Esophagus squamous epithelium (tissue), 5 donors: Measurements from ENCODE around the gene CCDC88C. TPM values are rescaled to one million over a fixed set of nuclear protein-coding genes. Genes with fewer than 3 reads are reported as not detected.

ENCODE experiments used
- DNase-seq: peaks from one replicate; lab custom pipeline; 2025; lab: John Stamatoyannopoulos, UW
- H3K27ac ChIP-seq, 4 donors: fragments of 200-600 bp; sonication (generic); one replicate each; pipeline ENCODE4 v1.5.1; 2016 to 2019; ENCODE audit warnings: mild to moderate bottlenecking in 1 of 4
- H3K27me3 ChIP-seq, 4 donors: fragments of 200-600 bp; sonication (generic); 1 replicate in 3 of 4; 2 replicates in 1 of 4; pipeline versions ENCODE4 v1.5.1 to v1.6.0; 2017 to 2021; ENCODE audit warnings: antibody characterized with exemption in 1 of 4
- H3K36me3 ChIP-seq, 3 donors: fragments of 200-600 bp; sonication (generic); one replicate each; pipeline ENCODE4 v1.5.1; 2016 to 2019
- H3K4me1 ChIP-seq, 3 donors: fragments of 200-600 bp; sonication (generic); one replicate each; pipeline ENCODE4 v1.5.1; 2017 to 2019
- H3K4me3 ChIP-seq, 4 donors: fragments of 200-600 bp; sonication (generic); 1 replicate in 3 of 4; 2 replicates in 1 of 4; pipeline ENCODE4 v1.5.1; 2016 to 2019; ENCODE audit warnings: mild to moderate bottlenecking in 2 of 4, moderate library complexity in 1 of 4
- H3K9me3 ChIP-seq, 3 donors: fragments of 200-600 bp; sonication (generic); one replicate each; pipeline ENCODE4 v1.5.1; 2016 to 2019
- CTCF ChIP-seq, 6 experiments: fragments of 450-650 bp in 4 of 6; fragments of 200-600 bp in 2 of 6; sonication (generic) in 2 of 6; IDR thresholded peaks; one replicate each; pipeline ENCODE4 v1.5.1; 2016 to 2019; ENCODE audit warnings: antibody characterized with exemption in 6 of 6, mild to moderate bottlenecking in 4 of 6, moderate library complexity in 4 of 6
- POLR2A ChIP-seq, 4 donors: fragments of 450-650 bp; IDR thresholded peaks; one replicate each; pipeline ENCODE4 v1.6.1; 2017; ENCODE audit warnings: antibody characterized with exemption in 4 of 4, mild to moderate bottlenecking in 4 of 4, moderate library complexity in 3 of 4
- WGBS, 2 donors: methylation state at CpG; one replicate each; pipeline ENCODE4 v1.1.5; 2018; 5-methylcytosine and 5-hydroxymethylcytosine counted together
- intact Hi-C: fragments of 100-400 bp; cut with DNase I; formaldehyde crosslinking; loops from one replicate; pipeline ENCODE4 v1.15.0; 2022
- total RNA-seq, 4 donors: library from RNA; depleted of rRNA; stranded (reverse); fragments of >200 nt; gene quantifications; one replicate each; pipeline ENCODE4 v1.1.0, GENCODE V29; 2016
- donor health status: DM: yes; HTN: yes; CAD: no.

The CCDC88C gene
- total RNA-seq, 4 donors from 2014 or later: 23.2 to 31.5 (median 29.9) TPM

GRCh38 chr14:91323031-91323430 is 94.6 kb downstream of the CCDC88C start:
- no peaks in the 10 kb centered on the region for H3K27me3 ChIP-seq
- intact Hi-C loops: no loop called here
- peaks cover under 1 to 55% (median 12%) of the 10 kb centered on the region in 3 donors for H3K4me1 ChIP-seq
- no peak for DNase-seq
- H3K27ac ChIP-seq: peak overlapping the region; percentile 47 to 75 (median 67)
- TF ChIP-seq CTCF (IDR thresholded peaks at IDR 0.05): no peak
- no peak for TF ChIP-seq POLR2A (IDR thresholded peaks at IDR 0.05)
- no peaks in the 10 kb centered on the region for H3K9me3 ChIP-seq
- 70 to 95% methylated on average over 2 to 5 of the region's 6 CpGs for WGBS, 2 donors
- H3K4me3 ChIP-seq: no peak overlapping the region
- H3K36me3 ChIP-seq: peaks cover 0 to 80% (median 3%) of the 10 kb centered on the region in 3 donors

- no peak for DNase-seq
- 66 to 75% methylated on average over 5 to 6 of the region's 6 CpGs for WGBS, 2 donors
- Histone ChIP-seq H3K27me3 (no peaks in the 10 kb centered on the region), H3K9me3 (no peaks in the 10 kb centered on the region), H3K36me3 (peaks cover 0 to 80% (median 3%) of the 10 kb centered on the region in 3 donors), H3K27ac (peak overlapping the region in 1 of 4 donors; percentile 75), H3K4me3 (no peak overlapping the region), H3K4me1 (peaks cover 5 to 55% (median 14%) of the 10 kb centered on the region in 3 donors)
- intact Hi-C loops: no loop called here
- TF ChIP-seq CTCF (IDR thresholded peaks at IDR 0.05): no peak
- no peak for TF ChIP-seq POLR2A (IDR thresholded peaks at IDR 0.05)
These were observed 95.0 kb downstream of the CCDC88C start for GRCh38 chr14:91322623-91323022.

- Histone ChIP-seq H3K27me3 (no peaks in the 10 kb centered on the region), H3K27ac (no peak overlapping the region), H3K4me1 (peaks cover 14 to 55% (median 29%) of the 10 kb centered on the region in 3 donors), H3K4me3 (no peak overlapping the region), H3K9me3 (no peaks in the 10 kb centered on the region), H3K36me3 (peaks cover 0 to 79% (median 3%) of the 10 kb centered on the region in 3 donors)
- 96% methylated on average over 5 of the region's 12 CpGs; no CpG with 5 or more reads in 1 of the 2 donors for WGBS, 2 donors
- intact Hi-C loops: no loop called here
- TF ChIP-seq POLR2A (IDR thresholded peaks at IDR 0.05) (no peak), CTCF (IDR thresholded peaks at IDR 0.05) (no peak)
- DNase-seq: no peak
These were observed 96.5 kb downstream of the CCDC88C start for GRCh38 chr14:91321131-91321530.

DNA sequence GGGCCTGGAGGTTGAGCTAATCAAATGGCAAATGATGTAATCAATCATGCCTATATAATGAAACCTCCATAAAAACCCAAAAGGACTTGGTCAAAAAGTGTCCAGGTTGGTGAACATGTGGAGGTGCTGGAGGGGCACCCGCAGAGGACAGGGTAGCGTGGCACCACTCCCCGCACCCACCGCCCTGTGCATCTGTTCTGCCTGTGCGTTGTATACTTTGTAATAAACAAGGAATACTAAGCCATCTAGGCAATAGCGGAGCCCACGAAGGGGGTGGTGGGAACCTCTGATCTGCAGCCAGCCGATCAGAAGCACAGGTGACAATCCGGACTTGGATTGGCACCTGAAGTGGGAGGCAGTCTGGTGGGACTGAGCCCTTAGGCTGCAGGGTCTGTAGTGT is 97.4 kb downstream of the CCDC88C start:
- no peak overlapping the region for H3K27ac ChIP-seq
- TF ChIP-seq CTCF (IDR thresholded peaks at IDR 0.05): no peak
- no peak for TF ChIP-seq POLR2A (IDR thresholded peaks at IDR 0.05)
- H3K27me3 ChIP-seq: no peaks in the 10 kb centered on the region
- no peak for DNase-seq
- H3K9me3 ChIP-seq: no peaks in the 10 kb centered on the region
- no peak overlapping the region for H3K4me3 ChIP-seq
- H3K36me3 ChIP-seq: peaks cover under 1 to 80% (median 5%) of the 10 kb centered on the region in 3 donors
- WGBS, 2 donors: 98% methylated on average over 8 to 9 of the region's 9 CpGs
- H3K4me1 ChIP-seq: peaks cover 14 to 51% (median 30%) of the 10 kb centered on the region in 3 donors
- intact Hi-C loops: no loop called here

GRCh38 chr14:91318911-91319310 is 98.7 kb downstream of the CCDC88C start:
- Histone ChIP-seq H3K4me1 (peaks cover 14 to 38% (median 26%) of the 10 kb centered on the region in 3 donors), H3K4me3 (no peak overlapping the region), H3K36me3 (peaks cover 5 to 80% (median 13%) of the 10 kb centered on the region in 3 donors), H3K27me3 (no peaks in the 10 kb centered on the region), H3K27ac (no peak overlapping the region), H3K9me3 (no peaks in the 10 kb centered on the region)
- DNase-seq: no peak
- TF ChIP-seq CTCF (IDR thresholded peaks at IDR 0.05) (no peak), POLR2A (IDR thresholded peaks at IDR 0.05) (no peak)
- intact Hi-C loops: no loop called here
- WGBS, 2 donors: 67 to 78% methylated on average over 4 of the region's 4 CpGs
